HEK293 (cell line): Measurements from ENCODE around the gene TSPO2.
A peak's percentile ranks its signal among the peaks of the same experiment; 100 is the strongest.

ENCODE experiments used
- CTCF ChIA-PET: fragments of 350-600 bp; formaldehyde crosslinking; extraction: SDS; loops from one replicate; lab custom pipeline; 2021; ENCODE audit warnings: antibody characterized with exemption; lab: Yijun Ruan, JAX
- POLR2A ChIA-PET: fragments of 300-600 bp; formaldehyde crosslinking; extraction: SDS; loops from one replicate; lab custom pipeline; 2020; ENCODE audit warnings: antibody characterized with exemption, inconsistent platforms; lab: Yijun Ruan, JAX
- H3K27ac ChIP-seq: fragments of 200-500 bp; sonication (Bioruptor generic); 2 replicates; pipeline ENCODE4 v1.5.1; 2014; ENCODE audit warnings: low read depth, low read length, control low read depth, inconsistent platforms; ENCODE audit errors: extremely low read depth
- H3K36me3 ChIP-seq, 2 experiments: fragments of 200-500 bp in 1 of 2; sonication (Bioruptor generic) in 1 of 2; 1 replicate in 1 of 2; 2 replicates in 1 of 2; pipeline ENCODE4 v1.5.1; 2014 to 2017; ENCODE audit warnings: inconsistent platforms in 2 of 2, low read length in 2 of 2; ENCODE audit not compliant: control insufficient read depth in 2 of 2, insufficient read depth in 1 of 2
- H3K4me1 ChIP-seq: fragments of 200-500 bp; sonication (Bioruptor generic); 2 replicates; pipeline ENCODE4 v1.5.1; 2014; ENCODE audit warnings: mild to moderate bottlenecking, low read length, inconsistent platforms; ENCODE audit not compliant: control insufficient read depth, insufficient read depth
- H3K4me3 ChIP-seq: 2 replicates; pipeline ENCODE4 v1.5.1; 2011; ENCODE audit warnings: low read depth, mild to moderate bottlenecking, control low read depth, low read length, moderate library complexity
- H3K9me3 ChIP-seq: fragments of 200-500 bp; sonication (Bioruptor generic); 2 replicates; pipeline ENCODE4 v1.5.1; 2014; ENCODE audit warnings: low read depth, low read length, inconsistent platforms; ENCODE audit not compliant: control insufficient read depth, insufficient read depth
- BCL11B ChIP-seq: fragments of 450-650 bp; formaldehyde crosslinking; IDR thresholded peaks from 2 replicates; pipeline ENCODE4 v1.5.1; 2016; ENCODE audit warnings: low read depth, missing biosample characterization, missing genetic modification characterization
- BCL6B ChIP-seq: fragments of 450-650 bp; formaldehyde crosslinking; IDR thresholded peaks from 2 replicates; pipeline ENCODE4 v1.5.1; 2017; ENCODE audit warnings: missing biosample characterization, missing genetic modification characterization
- HOXA7 ChIP-seq: sonication (generic); formaldehyde crosslinking; IDR thresholded peaks from 2 replicates; pipeline ENCODE4 v1.8.1; 2022; ENCODE audit warnings: missing genetic modification reagents, borderline replicate concordance
- KLF9 ChIP-seq: fragments of 450-650 bp; formaldehyde crosslinking; IDR thresholded peaks from 2 replicates; pipeline ENCODE4 v1.5.1; 2016; ENCODE audit warnings: missing biosample characterization, missing genetic modification characterization, low read depth
- PRDM10 ChIP-seq: fragments of 450-650 bp; formaldehyde crosslinking; IDR thresholded peaks from 2 replicates; pipeline ENCODE4 v1.5.1; 2016; ENCODE audit warnings: missing biosample characterization, missing genetic modification characterization
- SALL2 ChIP-seq: fragments of 450-650 bp; formaldehyde crosslinking; IDR thresholded peaks from 2 replicates; pipeline ENCODE4 v1.5.0; 2017; ENCODE audit warnings: missing biosample characterization, mild to moderate bottlenecking, missing genetic modification characterization, borderline replicate concordance
- SCRT1 ChIP-seq: fragments of 450-650 bp; formaldehyde crosslinking; IDR thresholded peaks from 2 replicates; pipeline ENCODE4 v1.5.1; 2016; ENCODE audit warnings: missing biosample characterization, missing genetic modification characterization, borderline replicate concordance
- SP7 ChIP-seq: fragments of 450-650 bp; formaldehyde crosslinking; IDR thresholded peaks from 2 replicates; pipeline ENCODE4 v1.5.1; 2016; ENCODE audit warnings: missing biosample characterization, missing genetic modification characterization
- TRIM28 ChIP-seq: IDR thresholded peaks from 2 replicates; pipeline ENCODE4 v1.6.1; 2011; ENCODE audit warnings: low read length, control low read depth, borderline replicate concordance
- TSHZ1 ChIP-seq: fragments of 450-650 bp; formaldehyde crosslinking; IDR thresholded peaks from 2 replicates; pipeline ENCODE4 v1.5.1; 2016; ENCODE audit warnings: missing biosample characterization, missing genetic modification characterization, borderline replicate concordance
- ZBTB17 ChIP-seq: fragments of 450-650 bp; formaldehyde crosslinking; IDR thresholded peaks from 2 replicates; pipeline ENCODE4 v1.5.1; 2016; ENCODE audit warnings: missing biosample characterization, missing genetic modification characterization
- ZFP3 ChIP-seq: fragments of 450-650 bp; formaldehyde crosslinking; IDR thresholded peaks from 2 replicates; pipeline ENCODE4 v1.5.1; 2016; ENCODE audit warnings: low read depth, missing biosample characterization, missing genetic modification characterization
- ZNF571 ChIP-seq: fragments of 450-650 bp; formaldehyde crosslinking; IDR thresholded peaks from 2 replicates; pipeline ENCODE4 v1.5.0; 2017; ENCODE audit warnings: missing biosample characterization, missing genetic modification characterization
- ZNF660 ChIP-seq: fragments of 450-650 bp; IDR thresholded peaks from 2 replicates; pipeline ENCODE4 v1.5.1; 2018; ENCODE audit warnings: missing biosample characterization, mild to moderate bottlenecking, missing genetic modification characterization
- ZNF76 ChIP-seq: fragments of 450-650 bp; formaldehyde crosslinking; IDR thresholded peaks from 2 replicates; pipeline ENCODE4; 2016; ENCODE audit warnings: low read depth, missing biosample characterization, missing genetic modification characterization, borderline replicate concordance
- ZNF830 ChIP-seq: fragments of 450-650 bp; IDR thresholded peaks from 2 replicates; pipeline ENCODE4 v1.5.0; 2018; ENCODE audit warnings: missing biosample characterization, missing genetic modification characterization, low read depth, mild to moderate bottlenecking, moderate library complexity

Gene TSPO2

GRCh38 chr6:41022294-41022693 lies 20.0 kb upstream of the TSPO2 start (continued):
- peak; percentile 8; the same call in 1 of the 2 replicates for TF ChIP-seq PRDM10 (tag by site-specific recombination)
- TF ChIP-seq ZNF660 (tag by site-specific recombination), result peak; percentile 68; the same call in 1 of the 2 replicates
- peak; percentile 53 for TF ChIP-seq ZBTB17
- peak; percentile 42; the same call in 1 of the 2 replicates for TF ChIP-seq TRIM28
- 0 out of 2 replicates have a peak, but pooled peaks have one; percentile 23 for TF ChIP-seq SP7 (tag by site-specific recombination)
- TF ChIP-seq ZNF76 (tag by site-specific recombination), result no peak
- TF ChIP-seq ZNF830 (tag by site-specific recombination), result no peak
- TF ChIP-seq, all 188 proteins: peak for 22

GRCh38 chr6:41023114-41023513 lies 19.2 kb upstream of the TSPO2 start:
- H3K4me3 ChIP-seq, result no peak overlapping the region
- H3K27ac ChIP-seq, result no peak overlapping the region
- H3K4me1 ChIP-seq, result peaks cover 16% of the 10 kb centered on the region
- ChIA-PET CTCF (interaction anchor here (0.9 to 11.0 kb wide), 15 partner anchors 8 to 409 kb away, joined by 3 to 146 read pairs (median 6); partner anchors contain the start of genes TSPO2 and UNC5CL), POLR2A (interaction anchor here (1.2 kb wide), 1 partner anchor 49 kb away, joined by 3 read pairs; the partner anchor contains the start of genes NFYA and OARD1)
- TF ChIP-seq BCL6B (tag by site-specific recombination) (no peak), BCL11B (tag by site-specific recombination) (no peak), PRDM10 (tag by site-specific recombination) (no peak), ZFP3 (tag by site-specific recombination) (no peak), HOXA7 (CRISPR knock-in tag) (no peak), ZNF571 (tag by site-specific recombination) (no peak), KLF9 (tag by site-specific recombination) (no peak), TSHZ1 (tag by site-specific recombination) (no peak), SCRT1 (tag by site-specific recombination) (no peak), SALL2 (tag by site-specific recombination) (no peak)
- no peaks in the 10 kb centered on the region for H3K36me3 ChIP-seq
- H3K9me3 ChIP-seq, result no peaks in the 10 kb centered on the region
